GM19240 (cell line): ENCODE measurements around the gene MGST2.

ENCODE experiments used
- DNase-seq: peaks from one replicate; pipeline ENCODE4 v3.0.0; 2011; ENCODE audit warnings: low spot score; ENCODE audit not compliant: insufficient read length

MGST2 gene

DNA sequence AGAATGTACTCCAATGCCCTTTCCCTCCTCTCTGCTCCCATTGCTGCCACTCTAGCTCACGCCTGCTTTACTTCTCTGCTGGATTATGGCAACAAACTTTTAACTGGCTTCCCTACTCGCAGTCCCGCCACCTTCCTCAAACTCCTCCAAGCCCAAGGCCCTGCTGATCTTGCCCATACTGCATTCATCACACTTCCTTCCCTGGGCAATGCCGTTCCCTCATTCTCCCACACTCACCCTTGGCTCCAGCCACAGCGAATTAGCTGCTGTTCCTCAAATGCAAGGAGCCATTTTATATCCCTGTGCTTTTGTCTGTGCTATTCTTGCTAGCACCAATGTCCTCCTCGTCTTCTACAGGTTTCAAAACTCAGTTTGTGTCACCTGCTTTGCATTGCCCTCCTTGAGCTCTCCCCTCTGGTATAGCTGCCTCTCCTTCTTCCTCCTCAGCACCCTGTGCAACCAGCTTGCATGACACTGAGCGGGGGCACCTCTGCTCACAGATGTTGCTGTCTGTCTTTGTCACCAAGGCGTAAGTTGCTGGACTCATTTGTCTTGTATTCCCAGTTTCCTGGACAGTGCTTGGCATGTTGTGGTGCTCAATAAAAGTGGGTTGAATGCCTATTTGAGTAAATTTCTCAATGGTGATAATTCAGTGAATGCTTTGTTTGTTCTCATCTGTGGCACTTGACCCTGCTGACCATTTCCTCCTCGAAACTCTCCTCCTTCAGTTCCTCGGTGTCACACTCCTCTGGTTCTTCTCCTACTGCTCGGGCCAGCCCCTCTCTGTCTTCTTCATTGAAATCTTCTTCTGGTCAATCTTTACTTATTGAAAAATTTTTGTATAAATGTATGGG, 22.4 kb upstream of the MGST2 start:
- no peak for DNase-seq

DNA sequence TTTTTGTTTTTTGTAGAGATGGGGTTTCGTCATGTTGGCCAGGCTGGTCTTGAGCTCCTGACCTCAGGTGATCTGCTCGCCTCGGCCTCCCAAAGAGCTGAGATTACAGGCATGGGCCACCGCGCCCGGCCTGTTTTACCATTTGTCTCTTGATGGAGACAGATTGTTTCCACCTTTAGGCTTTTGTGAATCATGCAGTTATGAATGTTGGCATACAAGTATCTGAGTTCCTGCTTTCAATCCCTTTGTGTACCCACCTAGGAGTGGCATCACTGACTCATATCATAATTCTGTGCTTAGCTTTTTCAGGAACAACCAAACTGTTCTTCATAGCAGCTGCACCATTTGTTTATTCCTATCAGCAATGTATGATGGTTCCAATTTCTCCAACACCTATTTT, 20.2 kb upstream of the MGST2 start:
- DNase-seq, result no peak

DNA sequence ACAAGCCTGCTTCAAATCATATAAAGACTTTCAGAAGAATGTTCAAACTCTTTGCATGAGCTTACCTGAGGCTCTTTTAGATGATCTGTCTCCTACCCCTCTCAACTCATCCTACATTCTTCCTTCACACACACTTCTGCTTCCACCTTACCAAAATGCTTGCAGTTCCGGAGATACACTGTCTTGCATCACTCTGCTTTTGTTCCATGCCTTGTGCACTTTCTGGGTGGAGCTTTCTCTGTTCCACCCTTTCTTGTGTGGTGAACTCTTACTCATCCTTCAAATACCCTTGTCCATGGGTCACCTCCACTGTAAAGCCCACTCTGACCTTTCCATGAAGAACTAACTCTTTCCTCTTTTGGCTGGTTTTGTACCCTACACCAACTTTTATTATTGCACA, 18.4 kb upstream of the MGST2 start:
- no peak for DNase-seq

DNA sequence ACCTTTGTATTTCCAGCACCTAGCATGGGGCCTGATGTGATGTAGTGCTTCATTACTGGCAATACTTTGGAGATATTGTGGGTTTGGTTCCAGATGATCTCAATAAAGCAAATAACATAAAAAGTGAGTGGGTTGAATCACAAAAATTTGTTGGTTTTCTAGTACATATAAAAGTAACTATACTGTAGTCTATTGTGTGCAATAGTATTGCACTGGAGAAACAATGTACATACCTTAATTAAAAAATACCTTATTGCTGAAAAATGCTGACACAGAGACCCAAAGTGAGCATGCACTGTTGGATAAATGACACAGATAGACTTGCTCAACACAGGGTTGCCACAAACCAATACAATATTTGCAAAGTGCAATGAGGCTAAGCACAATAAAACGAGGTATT, 17.7 kb upstream of the MGST2 start:
- DNase-seq, result no peak

DNA sequence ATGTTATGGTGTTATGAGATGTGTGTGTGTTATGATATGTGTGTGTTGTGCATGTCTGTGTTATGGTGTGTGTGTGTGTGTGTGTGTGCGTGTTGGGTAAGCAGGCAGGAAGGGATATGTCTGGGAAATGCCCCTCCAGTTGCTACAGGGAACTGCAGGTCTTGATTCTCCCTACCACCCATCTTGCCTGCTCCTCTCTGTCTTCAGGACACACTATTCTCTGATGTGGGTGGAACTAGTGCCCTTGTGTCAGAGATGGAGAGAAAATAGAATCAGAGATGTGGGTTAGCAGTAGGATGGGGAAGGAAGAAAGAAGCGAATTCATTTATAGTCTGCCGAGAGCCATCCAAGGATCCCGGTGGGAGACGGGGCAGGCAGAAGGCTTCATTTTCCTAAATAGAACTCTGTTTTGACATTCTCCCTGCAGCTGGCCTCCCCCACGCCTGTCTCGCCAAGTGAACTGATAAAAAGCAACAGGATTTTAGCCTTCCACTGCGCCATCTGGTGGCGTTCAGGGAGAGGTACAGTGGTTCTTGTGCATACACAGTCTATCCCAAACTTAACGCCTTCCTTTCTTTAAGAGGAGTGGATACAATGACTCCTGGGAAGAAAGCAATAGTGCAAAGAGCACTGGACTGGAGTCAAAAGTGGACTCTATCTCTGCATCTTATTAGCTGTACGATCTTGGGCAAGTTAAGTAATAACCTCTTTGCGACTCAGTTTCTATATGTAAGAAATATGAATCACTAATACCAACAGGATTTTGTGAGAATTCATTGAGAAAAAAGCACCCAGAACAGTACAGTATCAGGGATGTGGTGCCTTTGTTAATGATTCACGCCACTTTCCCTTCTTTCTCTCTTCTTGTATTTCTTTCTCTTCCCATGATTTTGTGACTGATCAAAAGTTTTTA, 14.1 kb upstream of the MGST2 start:
- peak; percentile 21 for DNase-seq

DNA sequence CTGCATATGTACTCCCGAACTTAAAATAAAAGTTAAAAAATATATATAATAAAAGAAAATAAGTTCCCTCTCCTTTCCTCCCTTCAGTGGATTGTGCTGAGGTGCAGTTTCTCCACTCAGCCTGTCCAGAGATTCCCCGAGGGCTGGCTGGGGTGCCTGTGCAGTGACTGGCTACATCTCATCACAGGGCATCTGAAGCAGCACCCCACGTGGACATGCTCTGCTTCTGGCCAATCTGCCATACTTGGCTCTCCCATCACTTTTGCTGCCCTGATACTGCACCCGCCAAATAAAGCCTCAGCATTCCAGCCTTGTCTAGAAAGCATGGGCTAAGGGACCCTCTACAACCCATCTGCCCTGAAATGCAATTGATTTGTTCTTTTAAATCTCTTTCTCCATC, 11.1 kb upstream of the MGST2 start:
- no peak for DNase-seq

DNA sequence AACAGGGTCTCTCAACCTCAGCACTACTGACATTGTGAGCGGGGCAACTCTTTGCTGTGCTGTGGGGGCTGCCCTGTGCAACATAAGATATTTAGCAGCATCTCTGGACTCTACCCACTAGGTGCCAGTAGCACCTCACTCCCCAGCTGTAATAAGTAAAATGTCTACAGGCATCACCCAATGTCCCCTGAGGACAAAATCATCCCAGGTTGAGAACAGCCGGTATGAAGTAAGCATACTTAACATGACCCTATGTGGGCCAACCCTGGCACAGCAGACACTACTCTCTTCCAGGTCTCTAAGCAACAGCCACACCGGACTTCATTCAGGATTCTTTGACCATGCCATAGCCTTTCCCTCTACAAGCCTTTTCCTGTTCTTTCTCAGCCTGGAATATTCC, 10.5 kb upstream of the MGST2 start:
- no peak for DNase-seq

DNA sequence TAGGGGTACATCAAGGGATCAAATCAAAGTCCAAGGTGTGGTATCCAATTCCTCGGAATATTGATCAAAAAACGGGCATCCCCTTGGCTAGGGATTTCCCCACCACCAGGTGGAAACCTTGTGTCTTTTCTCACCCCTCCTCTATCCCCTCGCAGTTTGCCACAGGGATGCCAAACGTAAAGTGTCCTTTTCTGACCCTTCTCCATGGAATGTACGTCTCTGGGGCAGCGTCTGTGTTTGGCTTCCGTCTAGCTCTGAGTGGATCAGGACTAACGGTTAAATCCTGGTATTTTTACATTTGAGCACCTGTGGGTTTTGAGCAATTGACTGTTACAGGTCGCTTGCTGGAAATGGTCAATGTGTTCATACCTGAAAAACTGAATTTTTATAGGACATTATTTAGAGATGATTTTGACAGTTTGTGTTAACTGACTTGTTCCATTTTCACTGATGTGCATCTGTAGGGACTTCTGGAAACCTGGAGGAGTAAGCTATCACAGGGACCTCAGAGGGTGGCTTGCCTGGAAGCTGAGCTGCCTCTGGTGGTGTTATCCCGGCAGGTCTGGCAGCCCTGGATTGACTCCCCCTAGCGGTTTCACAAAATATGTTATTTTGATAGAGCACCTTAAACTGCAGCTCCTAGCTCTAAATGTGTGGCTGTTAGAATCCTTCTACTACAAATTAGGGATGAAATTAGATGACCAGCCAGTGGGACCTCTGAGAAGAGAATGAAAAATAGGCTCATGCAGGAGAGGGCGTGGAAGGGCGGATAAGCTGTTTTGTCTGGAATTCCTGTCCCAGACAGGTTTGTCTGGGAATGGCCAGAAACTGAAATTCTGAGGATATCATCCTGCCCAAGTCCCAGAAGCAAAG, 8.8 kb upstream of the MGST2 start:
- peak; percentile 22 for DNase-seq

DNA sequence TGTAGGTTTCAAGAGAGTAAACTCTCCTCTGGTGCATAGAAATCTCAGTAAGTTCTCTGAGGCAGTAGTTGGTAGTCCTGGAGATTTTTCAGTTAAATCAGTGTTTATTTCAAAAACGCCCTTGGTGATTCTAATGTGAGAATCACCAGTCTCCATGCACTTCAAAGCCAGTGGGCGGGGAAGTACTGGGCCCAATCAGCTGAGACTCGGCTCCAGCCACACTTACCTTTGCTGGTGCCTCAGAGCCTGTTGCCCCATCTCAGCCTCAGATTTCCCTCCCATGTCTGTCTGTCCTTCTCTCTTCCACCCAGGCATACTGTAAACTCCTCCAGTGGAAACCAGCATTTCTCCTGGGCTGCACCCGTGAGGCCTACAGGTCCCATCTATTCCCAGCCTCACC, 7.4 kb upstream of the MGST2 start:
- DNase-seq, result no peak

DNA sequence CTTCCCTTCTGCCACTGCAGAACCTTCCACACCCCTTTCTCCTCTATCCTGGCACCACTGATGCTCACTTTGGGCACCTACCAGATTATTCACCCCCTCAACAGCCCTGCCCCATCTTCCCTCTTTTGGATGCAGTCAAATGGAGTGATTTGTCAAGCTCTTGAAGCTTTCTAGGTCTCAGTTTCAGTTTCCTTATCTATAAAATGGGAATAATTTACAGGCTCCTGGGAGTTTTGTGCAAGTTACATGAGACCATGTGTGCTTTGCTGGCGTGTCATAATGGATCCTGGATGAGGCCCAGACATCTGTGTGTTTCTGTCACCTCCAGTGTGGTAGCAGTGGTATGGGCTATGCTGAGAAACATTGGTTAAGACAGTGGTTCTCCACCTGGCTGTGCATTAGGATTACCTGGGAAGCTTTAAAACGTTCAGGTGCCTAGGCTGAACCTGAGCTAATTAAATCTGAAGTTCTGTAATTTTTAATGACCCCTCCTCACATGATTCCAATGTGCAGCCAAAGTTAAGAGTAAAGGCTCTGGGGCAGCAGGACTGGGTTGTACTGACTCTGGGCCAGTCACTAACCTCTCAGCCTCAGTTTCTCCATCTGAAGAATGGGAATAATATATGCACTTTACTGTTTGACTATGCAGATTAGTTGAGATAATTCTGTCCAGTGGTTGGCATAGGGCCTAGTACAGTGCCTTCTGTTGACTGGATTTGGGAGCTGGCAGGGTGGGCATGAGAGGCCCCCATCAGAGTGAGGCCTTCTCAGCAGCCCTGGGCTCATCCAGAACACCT, 6.8 kb upstream of the MGST2 start:
- DNase-seq, result no peak

DNA sequence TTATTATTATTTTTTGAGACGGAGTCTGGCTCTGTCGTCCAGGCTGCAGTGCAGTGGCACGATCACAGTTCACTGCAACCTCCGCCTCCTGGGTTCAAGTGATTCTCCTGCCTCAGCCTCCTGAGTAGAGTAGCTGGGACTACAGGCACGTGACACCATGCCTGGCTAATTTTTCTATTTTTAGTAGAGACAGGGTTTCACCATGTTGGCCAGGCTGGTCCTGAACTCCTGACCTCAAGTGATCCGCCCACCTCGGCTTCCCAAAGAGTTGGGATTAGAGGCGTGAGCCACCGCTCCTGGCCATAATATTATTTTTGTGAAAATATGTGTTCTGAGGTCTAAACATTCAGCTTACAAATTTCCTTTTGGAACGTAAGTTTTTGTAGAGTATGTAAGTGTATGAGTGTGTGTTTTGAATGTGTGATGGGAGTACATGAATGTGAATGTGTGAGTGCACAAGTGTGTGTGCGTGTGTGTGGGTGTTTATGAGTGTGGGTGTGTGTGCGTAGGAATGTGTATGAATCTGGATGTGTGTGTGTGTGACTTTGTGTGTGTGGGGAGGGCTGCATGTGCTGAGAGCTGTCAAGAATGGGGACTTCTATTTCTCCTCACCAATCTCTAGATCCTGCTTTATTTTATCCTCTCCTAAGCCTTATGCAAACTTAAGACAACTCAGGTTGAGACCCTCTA, 5.7 kb upstream of the MGST2 start:
- DNase-seq, result no peak

DNA sequence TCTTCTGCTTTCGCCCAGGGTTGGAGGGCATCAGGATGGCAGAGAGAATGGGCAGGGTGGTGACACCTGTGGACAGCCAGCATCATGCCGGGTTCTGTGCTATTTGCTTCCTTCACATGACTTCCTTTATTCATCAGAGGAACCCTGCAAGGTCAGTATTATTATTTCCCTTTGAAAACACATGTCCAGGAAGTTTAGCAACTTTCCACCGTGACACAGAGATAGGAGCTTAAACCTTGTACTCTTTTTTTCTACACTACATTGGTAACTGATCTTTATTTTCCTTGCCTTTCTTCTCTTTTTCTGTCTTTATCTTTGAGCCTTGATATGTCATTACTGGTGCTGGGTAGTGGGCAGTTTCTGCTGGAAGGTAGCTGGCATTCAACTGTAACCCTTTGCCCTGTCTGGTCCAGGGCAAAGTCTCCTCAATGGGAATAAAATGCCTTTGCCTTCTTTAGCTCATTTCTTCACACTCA, 5.0 kb upstream of the MGST2 start:
- no peak for DNase-seq

DNA sequence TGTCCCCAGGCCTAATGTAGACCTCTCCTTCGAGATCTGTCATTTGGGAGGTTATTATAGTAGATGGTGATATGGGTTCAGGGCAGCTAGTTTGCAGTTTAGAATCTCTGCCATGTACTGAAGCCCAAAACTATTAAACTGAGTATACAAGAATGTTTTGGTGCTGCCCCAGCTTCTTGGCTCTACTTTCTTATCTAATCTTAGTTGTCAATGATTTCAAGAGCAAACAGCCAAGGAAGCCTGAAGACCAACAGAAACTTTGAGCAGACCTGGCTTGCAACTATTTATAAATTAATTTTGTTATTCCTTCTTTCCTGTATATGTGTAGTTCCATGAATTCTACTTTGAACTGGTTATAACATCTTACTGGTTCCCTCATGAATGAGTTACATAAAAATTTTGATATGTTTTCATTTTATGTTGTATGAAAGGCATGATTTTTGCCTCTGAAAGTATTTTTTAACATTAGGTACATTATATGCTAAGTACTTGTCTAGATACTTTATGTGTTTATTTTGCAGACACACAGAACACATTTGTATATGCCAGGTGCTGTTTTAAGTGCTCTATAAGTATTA, 2.0 kb upstream of the MGST2 start:
- no peak for DNase-seq

DNA sequence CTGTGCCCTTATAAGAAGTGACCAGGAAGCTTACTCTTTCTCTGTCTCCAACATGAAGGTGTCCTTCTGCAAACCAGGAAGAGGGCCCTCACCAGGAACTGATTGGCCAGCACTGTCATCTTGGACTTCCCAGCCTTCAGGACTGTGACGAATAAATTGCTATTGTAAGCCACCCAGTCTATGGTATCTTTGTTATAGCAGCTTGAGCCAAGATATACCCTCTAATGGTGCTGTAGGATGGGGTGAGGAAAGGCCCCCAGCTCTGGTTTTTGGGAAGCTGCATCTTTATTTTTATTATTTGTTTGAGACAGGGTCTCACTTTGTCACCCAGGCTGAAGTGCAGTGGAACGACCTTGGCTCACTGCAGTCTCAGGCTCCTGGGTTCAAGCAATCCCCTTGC, 1.2 kb upstream of the MGST2 start:
- DNase-seq, result no peak

DNA sequence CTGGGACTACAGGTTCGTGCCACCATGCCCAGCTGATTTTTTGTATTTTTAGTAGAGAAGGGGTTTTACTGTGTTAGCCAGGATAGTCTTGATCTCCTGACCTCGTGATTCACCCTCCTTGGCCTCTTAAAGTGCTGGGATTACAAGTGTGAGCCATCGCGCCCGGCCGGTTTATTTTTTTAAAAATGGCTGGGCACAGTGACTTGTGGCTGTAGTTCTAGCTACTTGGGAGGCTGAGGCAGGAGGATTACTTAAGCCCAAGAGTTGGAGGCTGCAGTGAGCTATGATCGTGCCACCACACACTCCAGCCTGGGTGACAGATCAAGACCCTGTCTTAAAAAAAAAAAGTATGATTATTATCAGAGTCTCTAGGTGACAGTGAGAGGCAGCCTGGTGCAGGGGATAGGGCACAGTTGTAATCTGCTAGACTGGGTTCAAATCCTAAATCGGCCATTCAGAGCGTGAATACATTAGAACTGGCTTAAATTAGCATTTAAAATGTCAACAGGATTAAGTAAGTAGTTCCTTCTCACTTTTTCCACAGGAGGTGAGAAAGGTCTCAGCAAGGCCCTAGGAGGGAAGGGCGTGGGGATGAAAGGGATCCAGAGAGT, 435 bp upstream of the MGST2 start:
- DNase-seq, result no peak

DNA sequence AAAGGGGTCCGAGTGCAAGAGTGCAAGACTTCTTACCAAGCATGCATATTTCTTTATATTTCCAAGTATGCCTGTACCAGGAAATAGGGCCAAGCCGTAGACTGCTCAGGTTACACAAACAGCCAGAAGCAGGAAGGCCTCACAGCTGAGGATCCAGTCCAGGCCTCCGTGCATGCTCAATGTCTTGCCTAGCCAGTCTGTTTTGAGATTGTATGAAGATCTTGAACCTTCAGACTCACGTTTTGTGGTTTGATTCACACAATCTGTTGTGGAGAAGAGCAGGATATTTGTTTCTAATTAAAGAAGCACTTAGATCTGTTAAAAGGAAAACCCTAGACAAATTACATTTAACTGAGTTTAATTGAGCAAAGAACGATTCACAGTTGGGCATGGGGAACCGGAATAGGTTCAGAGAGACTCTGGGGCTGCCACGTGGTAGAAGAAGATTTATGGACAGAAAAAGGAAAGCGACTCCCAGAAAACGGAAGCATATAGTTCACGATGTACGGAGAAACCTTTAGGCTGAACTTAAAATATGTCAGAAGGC, 1.2 kb downstream of the MGST2 start:
- DNase-seq, result no peak

DNA sequence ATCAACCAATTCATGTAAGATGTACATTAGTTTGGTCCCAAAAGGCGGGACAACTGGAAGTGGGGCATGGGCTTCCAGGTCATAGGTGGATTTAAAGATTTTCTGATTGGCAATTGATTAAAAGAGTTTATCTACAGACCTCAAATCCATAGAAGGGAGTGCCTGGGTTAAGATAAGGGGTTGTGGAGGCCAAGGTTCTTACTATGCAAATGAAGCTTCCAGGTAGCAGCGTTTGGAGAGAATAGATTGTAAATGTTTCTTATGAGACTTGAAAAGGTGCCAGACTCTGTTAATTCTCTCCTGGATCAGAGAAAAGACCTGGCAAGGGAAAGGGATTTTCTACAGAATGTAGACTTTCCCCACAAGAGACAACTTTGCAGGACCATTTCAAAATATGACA, 2.4 kb downstream of the MGST2 start:
- no peak for DNase-seq

DNA sequence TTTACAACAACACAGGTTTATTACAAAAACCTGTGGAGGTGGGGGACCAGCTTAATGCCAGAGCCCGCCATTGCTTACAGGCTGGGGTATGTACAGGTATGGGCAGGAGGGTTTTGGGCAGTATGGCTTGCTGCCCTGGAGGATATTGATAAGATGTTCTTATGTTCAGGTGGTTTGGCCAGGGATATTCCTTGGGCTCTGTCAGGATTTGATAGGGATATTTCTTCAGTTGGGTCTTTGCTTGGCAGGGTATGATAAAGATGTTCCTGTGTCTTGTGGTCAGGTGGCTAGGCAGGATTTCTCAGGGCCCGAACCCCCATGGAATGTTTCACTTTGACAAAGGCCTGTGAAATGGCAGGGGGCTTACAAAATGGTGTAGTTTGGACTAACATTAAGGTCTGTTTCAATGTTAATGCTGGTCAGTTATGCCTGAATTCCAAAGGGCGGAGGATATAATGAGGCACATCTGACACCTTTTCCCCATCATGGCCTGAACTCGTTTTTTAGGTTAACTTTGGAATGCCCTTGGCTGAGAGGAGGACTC, 3.1 kb downstream of the MGST2 start:
- DNase-seq, result no peak

DNA sequence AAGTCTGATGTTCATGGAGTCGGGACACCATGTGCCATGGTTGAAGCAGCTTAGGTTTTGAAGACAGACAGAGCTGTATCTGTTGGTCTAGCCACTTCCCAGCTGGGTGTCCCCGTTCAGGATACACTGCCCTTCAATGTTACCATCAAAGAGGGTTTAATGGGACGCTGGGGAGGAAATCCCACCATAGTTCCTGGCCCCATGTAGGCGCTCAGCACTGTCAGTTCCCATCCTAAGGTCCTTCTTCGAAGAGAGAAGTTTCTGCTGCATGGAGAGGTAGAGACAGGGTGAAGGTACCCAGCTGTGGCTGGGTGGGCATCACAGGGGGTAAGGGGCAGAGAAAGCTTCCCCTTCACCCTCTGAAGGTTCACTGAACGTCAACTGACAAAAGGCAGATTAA, 3.7 kb downstream of the MGST2 start:
- no peak for DNase-seq
